Stomach (tissue), 9 donors: Measurements from ENCODE around the gene MAN2C1. TPM values are rescaled to one million over a fixed set of nuclear protein-coding genes. Genes with fewer than 3 reads are reported as not detected.

Experiments
- DNase-seq, 2 donors: peaks; one replicate each; pipeline versions ENCODE4 v3.0.0 to v3.0.0-alpha.2; 2013 to 2019
- H3K27ac ChIP-seq, 5 donors: fragments of 200-600 bp in 4 of 5; sonication (generic) in 4 of 5; one replicate each; pipeline ENCODE4 v1.5.1; 2013 to 2019; ENCODE audit warnings: mild to moderate bottlenecking in 1 of 5, moderate library complexity in 1 of 5
- H3K27me3 ChIP-seq, 3 donors: fragments of 200-600 bp; sonication (generic); one replicate each; pipeline ENCODE4 v1.5.1; 2017 to 2019; ENCODE audit warnings: mixed run types in 1 of 3
- H3K36me3 ChIP-seq, 4 donors: fragments of 200-600 bp; sonication (generic); 1 replicate in 3 of 4; 2 replicates in 1 of 4; pipeline ENCODE4 v1.5.1; 2016 to 2019
- H3K4me1 ChIP-seq, 4 donors: fragments of 200-600 bp; sonication (generic); one replicate each; pipeline ENCODE4 v1.5.1; 2016 to 2019
- H3K4me3 ChIP-seq, 4 donors: fragments of 200-600 bp; sonication (generic) in 3 of 4; one replicate each; pipeline ENCODE4 v1.5.1; 2016 to 2019; ENCODE audit warnings: mild to moderate bottlenecking in 1 of 4
- H3K9me3 ChIP-seq, 4 donors: fragments of 200-600 bp; sonication (generic); one replicate each; pipeline ENCODE4 v1.5.1; 2016 to 2019
- EP300 ChIP-seq: sonication (generic); formaldehyde crosslinking; IDR thresholded peaks from one replicate; pipeline ENCODE4 v1.6.1; 2017; ENCODE audit warnings: antibody characterized with exemption
- POLR2A ChIP-seq, 4 donors: fragments of 450-650 bp; IDR thresholded peaks; one replicate each; pipeline ENCODE4 v1.6.1; 2016; ENCODE audit warnings: antibody characterized with exemption in 4 of 4, control low read depth in 2 of 4, mild to moderate bottlenecking in 1 of 4, moderate library complexity in 1 of 4
- POLR2AphosphoS5 ChIP-seq, 3 donors: sonication (generic); formaldehyde crosslinking; IDR thresholded peaks; one replicate each; pipeline ENCODE4 v1.6.1; 2016; ENCODE audit warnings: antibody characterized with exemption in 3 of 3
- WGBS, 5 donors: extraction: QIAGEN DNeasy Blood & Tissue Kit in 3 of 5; methylation state at CpG; one replicate each; pipeline versions ENCODE4 v1.1.5 to v1.1.7; 2013 to 2018; 5-methylcytosine and 5-hydroxymethylcytosine counted together
- intact Hi-C: fragments of 100-400 bp; cut with DNase I; formaldehyde crosslinking; loops from one replicate; pipeline ENCODE4 v1.15.1; 2023; ENCODE audit warnings: low total_unique reads
- polyA plus RNA-seq, 3 donors: library from polyadenylated mRNA; stranded (reverse); fragments of 200-250 nt; gene quantifications; one replicate each; pipeline ENCODE4 v1.2.3, GENCODE V29; 2013
- total RNA-seq, 5 donors: library from RNA; depleted of rRNA; stranded (reverse); fragments of >200 nt; gene quantifications; one replicate each; pipeline versions ENCODE4 v1.1.0 to v1.2.3, GENCODE V29; 2014 to 2016
- TF ChIP-seq, protein P1 (sequence below), 7 experiments: fragments of 450-650 bp in 4 of 7; fragments of 200-600 bp in 3 of 7; sonication (generic) in 3 of 7; IDR thresholded peaks; one replicate each; pipeline ENCODE4 v1.5.1; 2016 to 2019; ENCODE audit warnings: antibody characterized with exemption in 7 of 7, control low read depth in 2 of 7, mild to moderate bottlenecking in 1 of 7
- donor health status: healthy with polysubstance abuse.
- donor health status: Bipolar disorder and iron deficiency.
- donor health status: healthy.

The MAN2C1 gene
- total and polyA plus RNA-seq, 8 donors: 103 to 629 (median 262) TPM

DNA sequence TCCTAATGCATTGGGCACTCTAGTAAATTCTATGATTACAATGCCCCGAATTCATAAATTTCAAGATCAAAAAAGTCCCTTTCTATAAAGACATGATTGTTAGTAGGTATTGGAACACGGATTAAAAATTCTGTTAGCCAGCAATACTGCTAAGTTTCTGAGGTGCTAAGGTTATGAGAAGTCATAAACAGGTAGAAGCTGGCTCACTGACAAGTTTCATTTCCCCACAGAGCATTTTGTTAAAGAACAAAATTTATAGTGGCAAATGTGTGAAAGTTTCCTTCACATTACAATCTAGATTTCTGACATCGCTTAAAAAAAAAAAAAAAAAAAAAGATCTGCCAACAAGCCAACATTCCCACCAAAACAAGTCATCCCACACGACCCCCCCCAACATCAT lies 12.4 kb upstream of the MAN2C1 start:
- H3K9me3 ChIP-seq: no peaks in the 10 kb centered on the region
- TF ChIP-seq, protein P1, sequence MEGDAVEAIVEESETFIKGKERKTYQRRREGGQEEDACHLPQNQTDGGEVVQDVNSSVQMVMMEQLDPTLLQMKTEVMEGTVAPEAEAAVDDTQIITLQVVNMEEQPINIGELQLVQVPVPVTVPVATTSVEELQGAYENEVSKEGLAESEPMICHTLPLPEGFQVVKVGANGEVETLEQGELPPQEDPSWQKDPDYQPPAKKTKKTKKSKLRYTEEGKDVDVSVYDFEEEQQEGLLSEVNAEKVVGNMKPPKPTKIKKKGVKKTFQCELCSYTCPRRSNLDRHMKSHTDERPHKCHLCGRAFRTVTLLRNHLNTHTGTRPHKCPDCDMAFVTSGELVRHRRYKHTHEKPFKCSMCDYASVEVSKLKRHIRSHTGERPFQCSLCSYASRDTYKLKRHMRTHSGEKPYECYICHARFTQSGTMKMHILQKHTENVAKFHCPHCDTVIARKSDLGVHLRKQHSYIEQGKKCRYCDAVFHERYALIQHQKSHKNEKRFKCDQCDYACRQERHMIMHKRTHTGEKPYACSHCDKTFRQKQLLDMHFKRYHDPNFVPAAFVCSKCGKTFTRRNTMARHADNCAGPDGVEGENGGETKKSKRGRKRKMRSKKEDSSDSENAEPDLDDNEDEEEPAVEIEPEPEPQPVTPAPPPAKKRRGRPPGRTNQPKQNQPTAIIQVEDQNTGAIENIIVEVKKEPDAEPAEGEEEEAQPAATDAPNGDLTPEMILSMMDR (IDR thresholded peaks at IDR 0.05): no peak
- no peak for TF ChIP-seq POLR2AphosphoS5 (IDR thresholded peaks at IDR 0.05)
- no peak for TF ChIP-seq EP300
- TF ChIP-seq POLR2A (IDR thresholded peaks at IDR 0.05): no peak
- 75 to 92% (median 84%) methylated on average over 4 of the region's 4 CpGs for WGBS, 5 donors
- no peak overlapping the region for H3K27ac ChIP-seq
- H3K27me3 ChIP-seq: no peaks in the 10 kb centered on the region
- H3K4me1 ChIP-seq: peaks cover 0 to 8% (median 2%) of the 10 kb centered on the region in 4 donors
- H3K4me3 ChIP-seq: no peak overlapping the region
- DNase-seq: no peak
- intact Hi-C loops: no loop called here
- H3K36me3 ChIP-seq: peaks cover 69 to 100% (median 99%) of the 10 kb centered on the region in 4 donors

DNA sequence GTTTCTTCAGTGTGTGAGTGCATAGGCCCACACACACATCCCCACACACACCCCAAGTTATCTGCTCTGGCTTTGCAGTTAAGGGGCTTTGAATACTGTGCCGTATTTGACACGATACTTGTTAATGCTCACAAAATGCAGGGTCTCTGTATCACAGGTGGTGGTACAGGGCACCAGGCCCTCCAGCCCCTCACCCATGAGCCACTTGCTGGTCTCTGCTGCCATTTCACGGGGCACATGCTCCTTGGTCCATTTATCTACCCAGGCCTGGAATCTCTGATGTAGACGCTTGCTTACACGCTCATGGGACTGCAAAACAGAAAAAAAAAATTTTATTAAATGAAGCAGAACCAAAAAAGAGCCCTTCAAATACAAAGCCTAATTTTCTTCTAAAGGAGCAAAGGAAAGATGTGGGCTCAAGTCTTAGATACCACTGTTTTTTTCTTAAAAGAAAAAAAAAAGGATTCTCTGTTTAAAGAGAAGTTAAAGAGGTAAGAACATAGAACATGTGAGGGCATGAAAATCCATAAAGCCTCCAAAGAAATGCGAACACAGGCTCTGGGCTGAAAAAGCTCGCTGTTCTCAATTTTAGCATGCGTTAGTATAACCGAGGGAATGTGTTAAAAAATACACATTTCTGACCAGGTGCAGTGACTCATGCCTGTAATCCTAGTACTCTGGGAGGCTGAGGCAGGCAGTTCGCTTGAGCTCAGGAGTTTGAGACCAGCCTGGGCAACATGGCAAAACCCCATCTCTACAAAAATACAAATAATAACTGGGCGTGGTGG lies 3.7 kb upstream of the MAN2C1 start:
- Histone ChIP-seq H3K4me1 (peaks cover 18 to 24% (median 19%) of the 10 kb centered on the region in 4 donors), H3K36me3 (peaks cover 43 to 78% (median 67%) of the 10 kb centered on the region in 4 donors), H3K27me3 (no peaks in the 10 kb centered on the region), H3K9me3 (no peaks in the 10 kb centered on the region), H3K4me3 (no peak overlapping the region), H3K27ac (no peak overlapping the region)
- TF ChIP-seq EP300: no peak
- TF ChIP-seq POLR2A (IDR thresholded peaks at IDR 0.05): no peak
- no peak for TF ChIP-seq POLR2AphosphoS5 (IDR thresholded peaks at IDR 0.05)
- no peak for DNase-seq
- WGBS, 5 donors: 88 to 95% (median 94%) methylated on average over 11 of the region's 11 CpGs
- intact Hi-C loops: no loop called here

DNA sequence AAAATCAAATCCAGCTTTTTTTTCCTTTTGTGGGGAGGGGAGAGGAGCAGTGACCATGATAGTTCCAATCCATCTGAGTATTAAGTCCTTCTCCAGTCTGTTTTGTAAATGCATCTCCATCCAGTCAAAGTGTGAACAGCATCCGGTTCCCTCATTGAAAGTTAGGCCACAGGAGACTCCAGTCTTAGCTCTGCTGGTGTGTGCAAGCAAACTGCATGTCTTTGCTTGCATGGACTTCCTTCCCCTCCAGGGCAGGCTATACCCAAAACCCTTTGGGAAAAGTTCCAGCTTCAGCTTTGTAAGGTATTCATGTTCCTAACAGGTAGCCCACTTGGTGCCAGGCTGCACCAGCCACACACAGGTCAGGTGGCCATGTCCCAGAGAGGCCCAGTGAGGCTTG lies 3.1 kb upstream of the MAN2C1 start:
- H3K9me3 ChIP-seq: no peaks in the 10 kb centered on the region
- DNase-seq: no peak
- H3K4me1 ChIP-seq: peaks cover 19 to 30% (median 25%) of the 10 kb centered on the region in 4 donors
- H3K27ac ChIP-seq: no peak overlapping the region
- WGBS, 5 donors: 75 to 93% (median 81%) methylated on average over 1 of the region's 1 CpG
- intact Hi-C loops: no loop called here
- H3K27me3 ChIP-seq: no peaks in the 10 kb centered on the region
- H3K36me3 ChIP-seq: peaks cover 42 to 78% (median 67%) of the 10 kb centered on the region in 4 donors
- H3K4me3 ChIP-seq: no peak overlapping the region
- TF ChIP-seq POLR2AphosphoS5 (IDR thresholded peaks at IDR 0.05) (no peak), POLR2A (IDR thresholded peaks at IDR 0.05) (no peak), EP300 (no peak)
- TF ChIP-seq, protein P1 (IDR thresholded peaks at IDR 0.05): no peak

DNA sequence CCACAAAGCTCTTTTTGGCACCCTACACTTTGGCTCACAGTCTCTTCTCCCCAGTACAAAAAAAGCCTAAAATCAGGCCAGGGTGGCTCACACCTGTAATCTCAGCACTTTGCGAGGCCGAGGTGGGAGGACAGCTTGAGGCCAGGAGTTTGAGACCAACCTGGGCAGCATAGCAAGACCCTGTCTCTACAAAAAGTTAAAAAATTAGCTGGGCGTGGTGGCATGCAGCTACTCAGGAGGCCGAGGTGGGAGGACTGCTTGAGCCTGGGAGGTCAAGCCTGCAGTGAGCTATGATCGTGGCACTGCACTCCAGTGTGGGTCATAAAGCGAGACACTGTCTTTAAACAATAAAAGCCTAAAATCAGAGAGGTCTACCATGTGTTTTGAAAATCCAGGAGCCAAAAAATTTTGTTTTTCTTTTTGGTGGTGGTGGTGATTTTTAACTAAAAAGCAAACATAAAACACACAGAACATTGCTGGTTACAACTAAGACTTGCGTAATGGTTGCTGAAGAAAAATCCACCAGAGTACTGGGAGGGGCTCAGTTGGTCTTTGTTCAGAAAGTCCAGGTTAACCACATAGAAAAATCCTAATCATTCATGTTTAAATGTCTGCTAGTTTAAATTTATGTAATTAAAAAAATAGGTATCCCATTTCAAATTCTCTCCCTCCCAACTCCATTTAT lies 1.6 kb upstream of the MAN2C1 start:
- Histone ChIP-seq H3K9me3 (no peaks in the 10 kb centered on the region), H3K27me3 (no peaks in the 10 kb centered on the region), H3K4me1 (peaks cover 19 to 30% (median 26%) of the 10 kb centered on the region in 4 donors), H3K4me3 (no peak overlapping the region), H3K27ac (peak overlapping the region in 3 of 5 donors; percentile 99 to 100 (median 100)), H3K36me3 (peaks cover 37 to 78% (median 67%) of the 10 kb centered on the region in 4 donors)
- no peak for TF ChIP-seq POLR2A (IDR thresholded peaks at IDR 0.05)
- TF ChIP-seq, protein P1 (IDR thresholded peaks at IDR 0.05): no peak
- no peak for TF ChIP-seq EP300
- TF ChIP-seq POLR2AphosphoS5 (IDR thresholded peaks at IDR 0.05): no peak
- intact Hi-C loops: no loop called here
- DNase-seq: no peak
- 92 to 96% (median 93%) methylated on average over 7 of the region's 7 CpGs for WGBS, 5 donors
